ENCODE results near the gene ZBTB44.

ZBTB44 gene

DNA sequence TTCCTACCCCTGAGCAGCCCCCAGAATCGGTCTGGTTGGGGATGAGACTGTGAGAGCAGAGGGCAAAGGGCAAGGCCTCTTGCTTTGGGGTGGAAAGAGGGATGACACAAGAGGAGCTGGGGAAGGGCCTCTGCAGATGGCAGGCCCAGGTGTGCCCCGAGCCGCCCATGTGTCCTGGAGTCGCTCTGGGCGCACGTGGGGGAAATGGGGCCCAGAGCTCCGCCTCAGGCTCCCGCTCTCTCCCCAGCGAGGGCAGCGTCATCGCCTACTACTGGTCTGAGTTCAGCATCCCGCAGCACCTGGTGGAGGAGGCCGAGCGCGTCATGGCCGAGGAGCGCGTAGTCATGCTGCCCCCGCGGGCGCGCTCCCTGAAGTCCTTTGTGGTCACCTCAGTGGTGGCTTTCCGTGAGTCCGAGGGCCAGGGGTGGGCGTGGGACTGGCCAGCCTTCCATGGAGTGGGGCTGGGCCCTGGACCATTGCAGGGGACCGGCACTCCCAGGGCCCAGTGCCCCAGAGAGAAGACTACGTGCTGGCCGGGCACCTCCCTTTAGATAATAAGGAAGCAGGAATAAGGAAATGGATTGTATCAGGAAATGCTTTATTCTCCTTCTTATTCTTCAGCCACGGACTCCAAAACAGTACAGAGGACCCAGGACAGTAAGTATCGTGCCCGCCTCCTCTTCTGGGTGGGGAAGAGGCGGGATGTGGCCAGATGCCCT is 125.1 kb downstream of the ZBTB44 start:
- no peak for TF ChIP-seq EZH2phosphoT487 (IDR thresholded peaks at IDR 0.05; ENCODE audit: borderline replicate concordance)
- TF ChIP-seq, protein P1, sequence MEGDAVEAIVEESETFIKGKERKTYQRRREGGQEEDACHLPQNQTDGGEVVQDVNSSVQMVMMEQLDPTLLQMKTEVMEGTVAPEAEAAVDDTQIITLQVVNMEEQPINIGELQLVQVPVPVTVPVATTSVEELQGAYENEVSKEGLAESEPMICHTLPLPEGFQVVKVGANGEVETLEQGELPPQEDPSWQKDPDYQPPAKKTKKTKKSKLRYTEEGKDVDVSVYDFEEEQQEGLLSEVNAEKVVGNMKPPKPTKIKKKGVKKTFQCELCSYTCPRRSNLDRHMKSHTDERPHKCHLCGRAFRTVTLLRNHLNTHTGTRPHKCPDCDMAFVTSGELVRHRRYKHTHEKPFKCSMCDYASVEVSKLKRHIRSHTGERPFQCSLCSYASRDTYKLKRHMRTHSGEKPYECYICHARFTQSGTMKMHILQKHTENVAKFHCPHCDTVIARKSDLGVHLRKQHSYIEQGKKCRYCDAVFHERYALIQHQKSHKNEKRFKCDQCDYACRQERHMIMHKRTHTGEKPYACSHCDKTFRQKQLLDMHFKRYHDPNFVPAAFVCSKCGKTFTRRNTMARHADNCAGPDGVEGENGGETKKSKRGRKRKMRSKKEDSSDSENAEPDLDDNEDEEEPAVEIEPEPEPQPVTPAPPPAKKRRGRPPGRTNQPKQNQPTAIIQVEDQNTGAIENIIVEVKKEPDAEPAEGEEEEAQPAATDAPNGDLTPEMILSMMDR (conservative IDR thresholded peaks at IDR 0.05; ENCODE audit: low read length) = no peak
- Histone ChIP-seq H3F3A (ENCODE audit: low read depth) (no peaks in the 10 kb centered on the region), H3K4me2 (ENCODE audit: low read depth, low read length, poor library complexity, severe bottlenecking) (no peak overlapping the region), H3K9me3 (ENCODE audit: insufficient read depth, low read depth, low read length) (no peaks in the 10 kb centered on the region), H3K4me1 (ENCODE audit: insufficient read depth, low read length, poor library complexity, severe bottlenecking) (no peaks in the 10 kb centered on the region), H2AFZ (ENCODE audit: low read length) (no peak overlapping the region), H3K9me2 (replicated peaks; ENCODE audit: low read depth, low read length) (no peaks in the 10 kb centered on the region), H3K27me3 (ENCODE audit: insufficient read depth, low read length, poor library complexity, severe bottlenecking) (no peaks in the 10 kb centered on the region), H3K79me2 (ENCODE audit: insufficient read depth, low read length) (no peaks in the 10 kb centered on the region), H3K36me3 (ENCODE audit: insufficient read depth, low read length) (no peaks in the 10 kb centered on the region), H3K4me3 (ENCODE audit: low read length, poor library complexity, severe bottlenecking) (no peak overlapping the region), H4K20me1 (ENCODE audit: insufficient read depth, low read length, poor library complexity, severe bottlenecking) (no peaks in the 10 kb centered on the region), H3K9ac (ENCODE audit: low read depth, low read length, poor library complexity, severe bottlenecking) (no peak overlapping the region)

DNA sequence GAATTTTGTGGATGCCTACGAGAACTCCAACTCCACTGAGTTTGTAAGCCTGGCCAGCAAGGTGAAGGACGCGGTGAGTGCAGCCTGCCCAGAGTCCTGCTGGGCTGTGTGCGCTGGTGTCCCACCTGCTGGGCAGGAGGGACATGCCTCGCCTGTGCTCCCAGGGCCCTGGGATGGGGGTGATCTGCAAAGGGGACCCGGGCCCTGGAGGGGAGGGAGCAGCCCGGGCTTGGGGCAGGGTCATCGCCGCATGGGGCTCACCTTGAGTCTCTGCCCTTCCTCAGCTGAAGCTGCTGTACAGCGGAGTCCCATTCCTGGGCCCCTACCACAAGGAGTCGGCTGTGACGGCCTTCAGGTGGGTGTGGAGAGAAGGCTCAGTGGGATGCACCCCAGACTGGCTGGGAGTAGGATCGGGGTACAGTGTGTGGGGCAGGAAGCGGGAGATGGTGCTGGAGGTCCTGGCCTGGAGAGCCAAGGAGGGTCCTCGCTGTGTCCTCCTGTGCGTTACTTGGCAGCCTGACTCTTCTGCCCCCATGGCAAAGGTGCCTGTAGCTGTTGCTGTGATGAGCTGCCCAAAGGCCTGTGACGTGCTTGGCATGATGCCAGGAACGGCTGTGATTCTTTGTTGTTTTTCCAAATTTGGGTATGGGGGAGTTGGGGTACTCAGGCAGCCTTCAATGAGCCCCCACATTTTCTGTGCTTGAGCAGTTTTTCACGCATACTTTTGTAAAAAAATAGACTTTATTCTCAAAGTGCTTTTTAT is 126.0 kb downstream of the ZBTB44 start:
- Histone ChIP-seq H3F3A (ENCODE audit: low read depth) (no peaks in the 10 kb centered on the region), H2AFZ (ENCODE audit: low read length) (no peak overlapping the region), H3K9me3 (ENCODE audit: insufficient read depth, low read depth, low read length) (no peaks in the 10 kb centered on the region), H4K20me1 (ENCODE audit: insufficient read depth, low read length, poor library complexity, severe bottlenecking) (no peaks in the 10 kb centered on the region), H3K9me2 (replicated peaks; ENCODE audit: low read depth, low read length) (no peaks in the 10 kb centered on the region), H3K4me2 (ENCODE audit: low read depth, low read length, poor library complexity, severe bottlenecking) (no peak overlapping the region), H3K4me1 (ENCODE audit: insufficient read depth, low read length, poor library complexity, severe bottlenecking) (no peaks in the 10 kb centered on the region), H3K4me3 (ENCODE audit: low read length, poor library complexity, severe bottlenecking) (no peak overlapping the region), H3K9ac (ENCODE audit: low read depth, low read length, poor library complexity, severe bottlenecking) (no peak overlapping the region), H3K36me3 (ENCODE audit: insufficient read depth, low read length) (no peaks in the 10 kb centered on the region), H3K79me2 (ENCODE audit: insufficient read depth, low read length) (no peaks in the 10 kb centered on the region), H3K27me3 (ENCODE audit: insufficient read depth, low read length, poor library complexity, severe bottlenecking) (no peaks in the 10 kb centered on the region)
- TF ChIP-seq EZH2phosphoT487 (IDR thresholded peaks at IDR 0.05; ENCODE audit: borderline replicate concordance) = no peak
- TF ChIP-seq, protein P1 (conservative IDR thresholded peaks at IDR 0.05; ENCODE audit: low read length) = no peak

DNA sequence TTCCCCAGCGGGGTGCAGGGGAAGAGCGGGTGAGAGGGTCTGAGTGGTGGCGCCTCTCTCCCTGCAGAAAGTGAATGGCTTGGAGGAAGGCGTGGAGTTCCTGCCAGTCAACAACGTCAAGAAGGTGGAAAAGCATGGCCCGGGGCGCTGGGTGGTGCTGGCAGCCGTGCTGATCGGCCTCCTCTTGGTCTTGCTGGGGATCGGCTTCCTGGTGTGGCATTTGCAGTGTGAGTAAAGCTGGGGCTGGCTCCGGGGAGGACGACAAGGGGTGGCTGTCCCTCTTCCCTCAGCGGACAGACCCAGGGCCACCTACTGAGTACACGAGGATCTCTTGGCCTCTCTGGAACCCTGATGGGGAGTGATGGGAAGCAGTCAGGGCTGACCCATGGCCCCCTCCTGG is 126.7 kb downstream of the ZBTB44 start:
- H3K9me3 ChIP-seq (ENCODE audit: insufficient read depth, low read depth, low read length) = no peaks in the 10 kb centered on the region
- H3K9me2 ChIP-seq (replicated peaks; ENCODE audit: low read depth, low read length) = no peaks in the 10 kb centered on the region
- no peak overlapping the region for H3K4me2 ChIP-seq (ENCODE audit: low read depth, low read length, poor library complexity, severe bottlenecking)
- H3F3A ChIP-seq (ENCODE audit: low read depth) = no peaks in the 10 kb centered on the region
- H3K9ac ChIP-seq (ENCODE audit: low read depth, low read length, poor library complexity, severe bottlenecking) = no peak overlapping the region
- H3K4me1 ChIP-seq (ENCODE audit: insufficient read depth, low read length, poor library complexity, severe bottlenecking) = no peaks in the 10 kb centered on the region
- H3K4me3 ChIP-seq (ENCODE audit: low read length, poor library complexity, severe bottlenecking) = no peak overlapping the region
- H2AFZ ChIP-seq (ENCODE audit: low read length) = no peak overlapping the region
- no peak for TF ChIP-seq EZH2phosphoT487 (IDR thresholded peaks at IDR 0.05; ENCODE audit: borderline replicate concordance)
- TF ChIP-seq, protein P1 (conservative IDR thresholded peaks at IDR 0.05; ENCODE audit: low read length) = no peak
- no peaks in the 10 kb centered on the region for H3K79me2 ChIP-seq (ENCODE audit: insufficient read depth, low read length)
- no peaks in the 10 kb centered on the region for H3K36me3 ChIP-seq (ENCODE audit: insufficient read depth, low read length)
- no peaks in the 10 kb centered on the region for H3K27me3 ChIP-seq (ENCODE audit: insufficient read depth, low read length, poor library complexity, severe bottlenecking)
- H4K20me1 ChIP-seq (ENCODE audit: insufficient read depth, low read length, poor library complexity, severe bottlenecking) = no peaks in the 10 kb centered on the region
